ENCODE measurements around the gene OTUD1. TPM values are rescaled to one million over a fixed set of nuclear protein-coding genes. Genes with fewer than 3 reads are reported as not detected.

OTUD1 gene
- total RNA-seq, 1 experiment from 2014 or later, result 5.7 TPM

GRCh38 chr10:23478570-23478969, 39.7 kb downstream of the OTUD1 start:
- Histone ChIP-seq H4K20me1 (ENCODE audit: insufficient read depth) (no peaks in the 10 kb centered on the region), H3K79me2 (ENCODE audit: insufficient read depth, low read length) (no peaks in the 10 kb centered on the region), H3K9me3 (ENCODE audit: control insufficient read depth in 1 of 2, insufficient read depth in 1 of 2, low read depth in 1 of 2, low read length in 2 of 2) (no peaks in the 10 kb centered on the region), H3K4me2 (ENCODE audit: low read length) (no peak overlapping the region), H3K9ac (ENCODE audit: low read length) (no peak overlapping the region), H3K9me2 (ENCODE audit: insufficient read depth) (no peaks in the 10 kb centered on the region), H3K4me3 (replicated peaks in 1 of 2; ENCODE audit: low read depth in 1 of 2, low read length in 2 of 2) (no peak overlapping the region), H3K36me3 (ENCODE audit: control insufficient read depth in 1 of 2, insufficient read depth in 2 of 2, low read length in 2 of 2) (no peaks in the 10 kb centered on the region), H3K27ac (ENCODE audit: low read depth, low read length) (no peak overlapping the region), H3K27me3 (ENCODE audit: insufficient read depth, low read length) (peaks cover 15% of the 10 kb centered on the region), H3K4me1 (ENCODE audit: control insufficient read depth in 1 of 2, insufficient read depth in 2 of 2, low read length in 2 of 2) (no peaks in the 10 kb centered on the region), H2AFZ (ENCODE audit: low read depth, low read length, poor library complexity, severe bottlenecking) (no peak overlapping the region)
- ChIA-PET POLR2A (no interaction called here), CTCF (no interaction called here), RAD21 (ENCODE audit: low non-redundant PET in 1 of 2, low total read pairs in 2 of 2, uncharacterized antibody in 2 of 2, unreplicated experiment in 2 of 2) (no interaction called here)
- intact Hi-C loops (cut with micrococcal nuclease), result no loop called here
- ATAC-seq, result no peak
- TF ChIP-seq ATF3 (IDR thresholded peaks at IDR 0.05) (no peak), CBX3 (IDR thresholded peaks at IDR 0.05; ENCODE audit: low read depth) (no peak), SP1 (IDR thresholded peaks at IDR 0.05; ENCODE audit: low read depth) (no peak), ELF1 (IDR thresholded peaks at IDR 0.05; ENCODE audit: borderline replicate concordance, low read depth) (no peak), EGR1 (IDR thresholded peaks at IDR 0.05; ENCODE audit: low read depth) (no peak), MAX (IDR thresholded peaks at IDR 0.05) (no peak), POLR2AphosphoS5 (IDR thresholded peaks at IDR 0.05; ENCODE audit: low read depth, low read length) (no peak), CEBPB (IDR thresholded peaks at IDR 0.05; ENCODE audit: low read depth) (no peak), TCF7L2 (IDR thresholded peaks at IDR 0.05; ENCODE audit: borderline replicate concordance, extremely low read depth, insufficient read depth, insufficient read length) (no peak)
- BruUV-seq (replicated peaks), result no TSS peak
- DNase-seq (ENCODE audit: low read depth, low spot score), result no peak

GRCh38 chr10:23479798-23480473, 41.1 kb downstream of the OTUD1 start:
- Histone ChIP-seq H3K36me3 (ENCODE audit: control insufficient read depth in 1 of 2, insufficient read depth in 2 of 2, low read length in 2 of 2) (no peaks in the 10 kb centered on the region), H3K4me2 (ENCODE audit: low read length) (no peak overlapping the region), H3K27me3 (ENCODE audit: insufficient read depth, low read length) (peaks cover 15% of the 10 kb centered on the region), H3K9me2 (ENCODE audit: insufficient read depth) (no peaks in the 10 kb centered on the region), H3K4me3 (replicated peaks in 1 of 2; ENCODE audit: low read depth in 1 of 2, low read length in 2 of 2) (no peak overlapping the region), H3K27ac (ENCODE audit: low read depth, low read length) (no peak overlapping the region), H3K79me2 (ENCODE audit: insufficient read depth, low read length) (no peaks in the 10 kb centered on the region), H2AFZ (ENCODE audit: low read depth, low read length, poor library complexity, severe bottlenecking) (no peak overlapping the region), H3K9ac (ENCODE audit: low read length) (no peak overlapping the region), H3K4me1 (ENCODE audit: control insufficient read depth in 1 of 2, insufficient read depth in 2 of 2, low read length in 2 of 2) (no peaks in the 10 kb centered on the region), H4K20me1 (ENCODE audit: insufficient read depth) (no peaks in the 10 kb centered on the region), H3K9me3 (ENCODE audit: control insufficient read depth in 1 of 2, insufficient read depth in 1 of 2, low read depth in 1 of 2, low read length in 2 of 2) (no peaks in the 10 kb centered on the region)
- ATAC-seq (no peak), DNase-seq (ENCODE audit: low read depth, low spot score) (no peak)
- CTCF ChIA-PET, result no interaction called here
- intact Hi-C loops (cut with micrococcal nuclease), result no loop called here
- RAD21 ChIA-PET (ENCODE audit: low non-redundant PET in 1 of 2, low total read pairs in 2 of 2, uncharacterized antibody in 2 of 2, unreplicated experiment in 2 of 2), result no interaction called here
- no TSS peak for BruUV-seq (replicated peaks)
- POLR2A ChIA-PET, result no interaction called here
- TF ChIP-seq YY1 (IDR thresholded peaks at IDR 0.05; ENCODE audit: extremely low read depth, insufficient replicate concordance, low read depth, low read length), result no peak
- no peak for TF ChIP-seq REST (IDR thresholded peaks at IDR 0.05; ENCODE audit: low read depth)
- TF ChIP-seq ATF3 (IDR thresholded peaks at IDR 0.05), result no peak
- TF ChIP-seq SRF (IDR thresholded peaks at IDR 0.05; ENCODE audit: low read depth), result no peak
- no peak for TF ChIP-seq MAX (IDR thresholded peaks at IDR 0.05)
- no peak for TF ChIP-seq EGR1 (IDR thresholded peaks at IDR 0.05; ENCODE audit: low read depth)
- TF ChIP-seq RAD21 (IDR thresholded peaks at IDR 0.05; ENCODE audit: low read depth), result no peak
